Measurements from ENCODE around the gene TXLNB. TPM values are rescaled to one million over a fixed set of nuclear protein-coding genes. Genes with fewer than 3 reads are reported as not detected.

TXLNB gene
- under 1 TPM; 0.55 to 0.73 TPM for total RNA-seq
- polyA plus RNA-seq (ENCODE audit: insufficient read length in 6 of 6): 1 to 10 TPM; 1.2 to 2.2 (median 1.9) TPM
- long read RNA-seq, donor 1: 0 reads
- long read RNA-seq, donor 2: 0 reads
- long read RNA-seq, donor 3: 0 reads
- long read RNA-seq, donor 4: 0 reads
- long read RNA-seq, donor 5: 0 reads
- long read RNA-seq, donor 6: 0 reads
- long read RNA-seq, donor 7: 0 reads
- long read RNA-seq, donor 8: 0 reads
- long read RNA-seq, donor 9: 0 reads
- long read RNA-seq, donor 10: 0 reads
- long read RNA-seq, donor 11: 0 reads
- long read RNA-seq, donor 12: 0 reads

DNA sequence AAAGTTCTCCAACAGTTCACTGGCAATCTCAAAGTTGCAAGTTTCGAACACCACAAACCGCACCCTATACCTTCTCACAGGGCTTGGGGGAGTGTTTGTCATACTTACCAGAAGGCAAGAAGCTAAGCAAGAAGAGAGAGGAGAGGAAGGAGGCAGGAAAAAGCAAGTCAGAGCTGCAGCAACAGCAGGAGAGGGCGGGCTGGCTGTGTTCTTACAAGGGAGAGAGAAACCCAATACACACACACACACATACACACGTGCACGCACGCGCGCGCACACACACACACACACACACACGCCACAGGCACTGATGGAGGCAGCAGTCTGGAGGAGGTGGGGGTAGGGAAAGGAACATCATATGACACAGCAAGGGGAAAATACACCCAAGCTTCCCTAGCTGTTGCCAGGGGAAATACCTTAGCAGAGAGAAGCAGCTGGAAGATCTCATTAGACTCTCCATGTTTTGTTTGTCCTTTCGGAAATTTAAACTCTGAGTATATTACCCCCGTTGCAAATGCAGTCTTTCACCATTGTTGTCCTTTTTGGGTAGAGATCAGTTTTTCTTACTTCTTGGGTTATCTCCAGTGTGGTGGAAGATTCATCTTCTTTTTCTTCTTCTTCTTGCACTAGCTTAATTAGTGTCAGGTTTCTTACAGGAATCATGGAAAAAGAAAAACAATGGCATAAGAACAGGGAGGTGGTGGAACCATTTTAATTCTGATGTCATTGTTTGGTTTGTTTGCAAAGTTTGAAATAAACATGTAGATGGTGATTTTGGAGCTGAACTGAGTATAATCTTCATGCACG, at the start of gene TXLNB:
TSS of gene TXLNB (minus strand) at position 186 of the 807 bp plus-strand sequence. CDS start 3,099 bp downstream, outside the sequence.
- peak; percentile 81 to 87 (median 84) for DNase-seq
- H3K27me3 ChIP-seq: no peaks in the 10 kb centered on the region
- TF ChIP-seq, protein P1, sequence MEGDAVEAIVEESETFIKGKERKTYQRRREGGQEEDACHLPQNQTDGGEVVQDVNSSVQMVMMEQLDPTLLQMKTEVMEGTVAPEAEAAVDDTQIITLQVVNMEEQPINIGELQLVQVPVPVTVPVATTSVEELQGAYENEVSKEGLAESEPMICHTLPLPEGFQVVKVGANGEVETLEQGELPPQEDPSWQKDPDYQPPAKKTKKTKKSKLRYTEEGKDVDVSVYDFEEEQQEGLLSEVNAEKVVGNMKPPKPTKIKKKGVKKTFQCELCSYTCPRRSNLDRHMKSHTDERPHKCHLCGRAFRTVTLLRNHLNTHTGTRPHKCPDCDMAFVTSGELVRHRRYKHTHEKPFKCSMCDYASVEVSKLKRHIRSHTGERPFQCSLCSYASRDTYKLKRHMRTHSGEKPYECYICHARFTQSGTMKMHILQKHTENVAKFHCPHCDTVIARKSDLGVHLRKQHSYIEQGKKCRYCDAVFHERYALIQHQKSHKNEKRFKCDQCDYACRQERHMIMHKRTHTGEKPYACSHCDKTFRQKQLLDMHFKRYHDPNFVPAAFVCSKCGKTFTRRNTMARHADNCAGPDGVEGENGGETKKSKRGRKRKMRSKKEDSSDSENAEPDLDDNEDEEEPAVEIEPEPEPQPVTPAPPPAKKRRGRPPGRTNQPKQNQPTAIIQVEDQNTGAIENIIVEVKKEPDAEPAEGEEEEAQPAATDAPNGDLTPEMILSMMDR (IDR thresholded peaks at IDR 0.05): no peak
- peak; percentile 88 for ATAC-seq
- no peaks in the 10 kb centered on the region for H3K9me3 ChIP-seq
- H3K4me3 ChIP-seq: no peak within 1 kb of the TSS
- H3K36me3 ChIP-seq: no peaks in the 10 kb centered on the region
- peak within 1 kb of the TSS; percentile 81 for H3K27ac ChIP-seq
- intact Hi-C loops (cut with DNase I): no loop called here
- peaks cover 6 to 51% of the 10 kb centered on the region in 2 donors for H3K4me1 ChIP-seq

DNA sequence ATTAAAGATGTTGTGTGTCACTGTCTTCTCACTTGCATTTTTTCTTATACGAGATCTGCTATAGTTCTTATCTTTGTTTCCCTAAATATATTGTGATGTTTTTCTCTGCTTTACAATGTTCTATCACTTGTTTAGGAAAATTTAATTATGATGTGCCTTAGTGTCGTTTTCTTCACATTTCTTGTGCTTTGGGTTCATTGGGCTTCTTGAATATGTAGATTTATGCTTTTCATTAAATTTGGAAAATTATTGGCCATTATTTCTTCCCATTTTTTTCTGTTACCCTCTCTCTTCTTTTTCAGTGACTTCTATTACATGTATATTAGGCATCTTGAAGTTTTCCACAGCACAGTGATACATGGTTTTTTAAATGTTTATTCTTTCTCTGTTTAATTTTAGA, 49.3 kb upstream of the TXLNB start:
- ATAC-seq (no peak), DNase-seq (no peak)
- Histone ChIP-seq H3K36me3 (no peaks in the 10 kb centered on the region), H3K4me3 (no peak overlapping the region), H3K9me3 (no peaks in the 10 kb centered on the region), H3K27ac (no peak overlapping the region), H3K27me3 (no peaks in the 10 kb centered on the region), H3K4me1 (peaks cover 6 to 44% of the 10 kb centered on the region in 2 donors)
- intact Hi-C loops (cut with DNase I): no loop called here
- TF ChIP-seq, protein P1 (IDR thresholded peaks at IDR 0.05): no peak

DNA sequence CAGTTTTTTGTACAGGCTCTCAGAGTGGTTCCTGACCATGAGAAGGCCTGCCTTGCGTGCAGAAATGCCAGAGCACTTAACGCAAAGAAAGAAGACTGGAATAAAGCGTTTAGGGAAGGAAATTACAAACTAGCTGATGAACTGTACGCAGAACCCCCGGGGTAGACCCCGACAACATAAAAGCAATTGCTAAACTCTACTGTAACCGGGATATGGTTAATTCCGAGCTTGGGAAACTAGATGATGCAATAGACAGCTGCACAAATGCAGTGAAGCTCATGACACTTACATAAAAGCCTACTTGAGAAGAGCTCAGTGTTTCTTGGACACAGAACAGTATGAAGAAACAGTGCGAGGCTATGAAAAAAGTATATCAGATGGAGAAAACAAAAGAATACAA, 47.0 kb upstream of the TXLNB start:
- TF ChIP-seq, protein P1 (IDR thresholded peaks at IDR 0.05): no peak
- peak in 2 of 4 donors; percentile 42 to 72 for DNase-seq
- H3K36me3 ChIP-seq: no peaks in the 10 kb centered on the region
- intact Hi-C loops (cut with DNase I): no loop called here
- no peaks in the 10 kb centered on the region for H3K27me3 ChIP-seq
- peaks cover 6 to 60% of the 10 kb centered on the region in 2 donors for H3K4me1 ChIP-seq
- peak overlapping the region; percentile 45 to 77 for H3K27ac ChIP-seq
- no peaks in the 10 kb centered on the region for H3K9me3 ChIP-seq
- peak; percentile 67 for ATAC-seq
- no peak overlapping the region for H3K4me3 ChIP-seq

DNA sequence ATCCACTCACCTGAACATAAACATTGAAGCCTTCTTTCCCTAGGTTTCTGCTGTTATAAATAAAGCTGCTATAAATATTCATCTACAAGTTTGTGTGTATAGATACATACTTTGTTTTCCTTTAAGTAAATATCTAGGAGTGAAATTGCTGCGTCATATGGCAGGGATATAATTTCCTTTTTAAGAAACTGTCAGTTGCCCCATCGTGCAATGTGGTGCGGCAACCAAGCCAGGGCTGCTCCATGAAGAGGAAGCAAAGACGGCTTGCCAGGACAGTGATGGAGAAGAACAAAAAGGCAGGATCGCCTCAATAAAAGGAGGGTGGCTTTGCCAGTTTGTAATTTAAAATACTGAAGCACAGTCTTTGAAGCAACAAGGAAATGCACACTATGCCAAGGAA, 46.0 kb upstream of the TXLNB start:
- intact Hi-C loops (cut with DNase I): no loop called here
- peak; percentile 71 for ATAC-seq
- peak overlapping the region in 1 of 2 donors; percentile 77 for H3K27ac ChIP-seq
- TF ChIP-seq, protein P1 (IDR thresholded peaks at IDR 0.05): no peak
- peaks cover 6 to 51% of the 10 kb centered on the region in 2 donors for H3K4me1 ChIP-seq
- no peaks in the 10 kb centered on the region for H3K9me3 ChIP-seq
- H3K36me3 ChIP-seq: no peaks in the 10 kb centered on the region
- H3K4me3 ChIP-seq: no peak overlapping the region
- peak in 2 of 4 donors; percentile 76 to 77 for DNase-seq
- H3K27me3 ChIP-seq: no peaks in the 10 kb centered on the region

DNA sequence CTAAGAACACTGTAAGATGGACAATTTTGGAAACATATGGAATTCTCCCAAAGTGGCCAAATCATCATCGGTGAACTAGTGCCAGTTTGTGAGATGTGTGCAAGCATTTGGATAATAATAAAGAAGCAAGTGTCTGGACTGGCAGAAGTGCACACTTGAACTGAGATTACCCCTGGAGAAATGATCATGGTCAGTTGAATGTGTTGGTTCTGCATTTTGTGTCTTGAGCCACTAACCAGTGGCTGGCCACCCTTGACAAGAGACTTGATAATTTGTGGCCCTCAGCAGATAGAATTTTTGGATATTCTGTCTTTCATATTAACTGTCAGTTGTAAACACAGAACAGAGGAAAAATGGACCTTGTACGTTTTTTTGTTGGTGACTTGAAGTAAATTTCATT, 45.2 kb upstream of the TXLNB start:
- Histone ChIP-seq H3K9me3 (no peaks in the 10 kb centered on the region), H3K4me3 (no peak overlapping the region), H3K27ac (peak overlapping the region in 1 of 2 donors; percentile 77), H3K36me3 (no peaks in the 10 kb centered on the region), H3K27me3 (no peaks in the 10 kb centered on the region), H3K4me1 (peaks cover 6 to 51% of the 10 kb centered on the region in 2 donors)
- intact Hi-C loops (cut with DNase I): no loop called here
- TF ChIP-seq, protein P1 (IDR thresholded peaks at IDR 0.05): no peak
- DNase-seq: no peak
- ATAC-seq: no peak
